Activated T-helper 1 cell treated with anti-CD3 and anti-CD28 coated beads, Interleukin-2, amount 50 U/mL, for 16 hours (primary cell): ENCODE results near the gene SNRNP40.

Source experiments
- DNase-seq, 2 donors: peaks; one replicate each; pipeline ENCODE4 v3.0.0-alpha.2; 2020; ENCODE audit warnings: low read depth in 1 of 2, low spot score in 1 of 2

SNRNP40 gene

GRCh38 chr1:31296486-31297276 lies at the start of gene SNRNP40, which contains the start of gene ZCCHC17:
TSS of gene SNRNP40 (minus strand) at chr1:31296788. CDS start at chr1:31296751, 37 bp downstream.
TSS of gene ZCCHC17 (plus strand) at chr1:31297032. CDS start at chr1:31310099, 13,067 bp downstream.
- peak; percentile 77 to 87 for DNase-seq

GRCh38 chr1:31345635-31346034 lies 49.0 kb upstream of the SNRNP40 start:
- no peak for DNase-seq

DNA sequence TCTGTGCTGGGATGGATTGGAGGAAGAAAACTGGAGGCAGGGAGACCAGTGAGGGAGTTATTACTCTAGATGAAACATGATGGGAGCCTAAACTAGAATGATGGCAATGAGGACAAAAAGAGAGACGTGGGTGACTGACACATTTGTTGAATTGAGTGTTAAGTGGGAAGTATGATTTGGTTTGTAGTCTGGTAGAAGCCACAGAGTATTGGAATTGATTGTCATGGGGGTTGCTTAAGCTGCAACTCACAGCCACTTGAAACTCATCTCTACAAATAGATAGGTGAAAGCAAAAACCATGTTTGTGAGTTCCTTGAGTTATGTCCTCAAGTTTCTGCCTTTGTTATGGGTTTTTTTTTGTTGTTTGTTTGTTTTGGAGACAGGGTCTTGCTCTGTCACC lies 47.9 kb upstream of the SNRNP40 start:
- no peak for DNase-seq

- no peak for DNase-seq
These were observed 40.3 kb upstream of the SNRNP40 start for GRCh38 chr1:31336687-31337467.

DNA sequence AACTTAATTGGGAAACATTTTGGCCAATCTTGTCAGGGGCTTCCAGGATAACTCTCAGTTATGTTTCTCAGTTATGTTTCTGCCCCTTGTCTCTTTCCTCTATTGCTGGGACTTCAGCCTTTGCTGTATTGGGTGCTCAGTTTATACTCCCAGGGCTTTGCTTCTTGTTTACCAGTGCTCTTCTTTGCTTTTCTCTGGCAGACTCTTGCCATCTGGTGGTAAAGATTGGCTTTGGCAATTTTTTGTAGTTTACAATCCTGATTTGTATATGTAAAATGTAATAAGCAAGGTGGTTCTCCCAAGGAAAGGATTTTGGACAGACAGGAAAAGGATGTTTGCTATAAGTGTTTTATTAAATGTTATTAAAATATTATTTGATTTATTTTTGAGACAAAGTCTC lies 38.4 kb upstream of the SNRNP40 start:
- DNase-seq, result no peak

GRCh38 chr1:31327381-31327780 lies 30.8 kb upstream of the SNRNP40 start:
- DNase-seq, result no peak

- no peak for DNase-seq
These were observed 29.9 kb upstream of the SNRNP40 start for GRCh38 chr1:31326461-31326860.

GRCh38 chr1:31324992-31325391 lies 28.4 kb upstream of the SNRNP40 start:
- DNase-seq, result no peak

GRCh38 chr1:31324093-31324492 lies 27.5 kb upstream of the SNRNP40 start:
- DNase-seq, result no peak

- DNase-seq, result no peak
These were observed 21.6 kb upstream of the SNRNP40 start for GRCh38 chr1:31318146-31318545.

DNA sequence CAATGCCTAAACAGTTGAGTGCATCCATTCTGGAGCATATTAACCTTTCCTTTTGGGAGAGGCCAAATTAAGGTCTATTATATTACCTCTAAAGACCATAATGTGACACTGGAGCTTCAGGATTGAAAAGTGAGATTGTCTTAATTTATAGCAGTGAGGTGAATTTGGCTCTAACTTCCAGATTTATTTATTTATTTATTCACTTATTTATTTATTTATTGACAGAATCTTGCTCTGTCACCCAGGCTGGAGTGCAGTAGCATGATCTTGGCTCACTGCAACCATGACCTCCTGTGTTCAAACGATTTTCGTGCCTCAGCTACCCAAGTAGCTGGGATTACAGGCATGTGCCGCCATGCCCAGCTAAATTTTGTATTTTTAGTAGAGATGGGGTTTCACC lies 19.3 kb upstream of the SNRNP40 start:
- DNase-seq, result no peak

DNA sequence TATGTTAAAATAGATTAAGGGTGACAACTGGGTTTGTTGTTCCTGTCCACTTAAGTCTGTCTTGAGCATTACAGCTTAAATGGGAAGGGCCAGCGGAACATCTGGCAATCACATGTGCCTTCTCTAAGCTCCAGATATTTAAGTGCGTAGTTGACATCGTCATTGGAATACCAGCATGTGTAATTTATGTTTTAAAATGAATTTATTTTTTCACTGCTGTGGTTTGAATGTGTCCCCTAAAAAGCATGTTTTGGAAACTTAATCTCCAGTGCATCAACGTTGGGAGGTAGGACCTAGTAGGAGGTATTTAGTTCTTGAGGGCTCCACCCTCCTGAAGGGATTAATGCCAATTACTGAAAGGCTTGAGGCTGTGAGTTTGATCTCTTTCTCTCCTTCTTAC lies 13.6 kb upstream of the SNRNP40 start:
- no peak for DNase-seq

DNA sequence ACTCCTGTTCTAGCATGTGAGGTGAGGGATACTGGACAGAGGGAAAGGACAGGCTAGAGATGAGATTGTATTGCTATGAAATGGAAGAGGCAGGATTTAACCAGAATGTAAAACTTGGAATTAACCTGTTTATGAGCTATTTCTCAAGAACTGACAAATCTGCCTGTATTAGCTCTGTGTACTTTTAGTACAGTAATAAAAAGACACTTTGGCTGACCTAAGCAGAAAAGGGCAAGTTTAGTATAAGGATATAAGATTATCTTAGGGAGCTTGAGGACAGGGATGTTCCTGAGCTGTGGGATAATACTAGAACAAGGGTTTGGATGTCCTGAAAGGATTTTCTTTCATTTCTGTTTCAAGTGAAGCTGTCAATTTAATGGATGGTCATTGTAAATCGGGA lies 11.4 kb upstream of the SNRNP40 start:
- no peak for DNase-seq

GRCh38 chr1:31306278-31306677 lies 9.7 kb upstream of the SNRNP40 start:
- no peak for DNase-seq

GRCh38 chr1:31302709-31303441 lies 6.3 kb upstream of the SNRNP40 start:
- DNase-seq, result no peak

- no peak for DNase-seq
These were observed 3.6 kb upstream of the SNRNP40 start for GRCh38 chr1:31300193-31300592.

DNA sequence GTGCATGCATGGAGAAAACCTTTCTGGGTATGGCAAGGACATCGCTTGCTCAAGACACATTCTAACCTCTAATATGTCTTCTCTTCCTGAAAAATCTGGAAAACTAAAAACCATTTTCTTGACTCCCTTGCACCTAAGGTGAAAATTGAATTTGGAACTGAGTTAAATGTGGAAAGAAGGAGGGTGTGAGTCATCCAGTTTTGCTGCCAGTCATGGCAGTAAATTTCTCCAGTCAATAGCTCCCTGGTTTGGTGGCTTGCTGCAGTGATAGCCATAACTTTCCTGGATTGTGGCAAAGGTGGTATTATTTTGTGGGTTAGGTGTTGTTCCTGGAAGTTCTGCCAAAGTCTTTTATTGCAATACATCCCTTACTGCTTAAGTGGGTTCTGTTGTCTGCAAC lies 2.8 kb upstream of the SNRNP40 start:
- DNase-seq, result no peak

GRCh38 chr1:31297277-31298247 lies 974 bp upstream of the SNRNP40 start:
- no peak for DNase-seq

DNA sequence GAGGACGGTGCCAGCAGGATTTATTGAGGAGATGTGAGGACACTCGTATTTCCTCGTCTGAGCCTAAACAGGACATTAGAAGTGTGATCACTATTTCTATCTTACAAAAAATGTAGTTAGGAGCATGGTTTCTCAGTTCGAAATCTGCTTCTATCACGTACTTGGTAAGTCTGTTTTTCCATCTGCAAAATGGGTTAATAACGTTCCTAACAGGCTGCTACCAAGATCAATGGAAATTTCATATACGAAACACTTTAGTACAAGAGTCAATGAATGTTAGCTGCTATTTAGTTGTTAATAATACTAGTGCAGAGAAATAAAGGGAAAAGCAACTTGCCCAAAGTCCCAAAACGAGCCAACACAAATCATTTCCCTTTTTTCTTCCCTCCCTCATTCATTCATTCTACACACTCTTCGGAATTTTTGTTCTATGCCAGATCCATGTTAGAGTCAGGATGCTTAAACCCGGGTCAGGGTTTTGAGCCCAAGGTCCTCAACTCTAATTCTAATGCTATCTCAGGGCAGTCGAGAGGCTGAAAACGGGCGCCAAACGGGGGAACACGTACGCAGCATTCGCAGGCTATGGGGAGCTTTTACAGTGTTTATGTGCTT lies 608 bp downstream of the SNRNP40 start:
- DNase-seq, result no peak

DNA sequence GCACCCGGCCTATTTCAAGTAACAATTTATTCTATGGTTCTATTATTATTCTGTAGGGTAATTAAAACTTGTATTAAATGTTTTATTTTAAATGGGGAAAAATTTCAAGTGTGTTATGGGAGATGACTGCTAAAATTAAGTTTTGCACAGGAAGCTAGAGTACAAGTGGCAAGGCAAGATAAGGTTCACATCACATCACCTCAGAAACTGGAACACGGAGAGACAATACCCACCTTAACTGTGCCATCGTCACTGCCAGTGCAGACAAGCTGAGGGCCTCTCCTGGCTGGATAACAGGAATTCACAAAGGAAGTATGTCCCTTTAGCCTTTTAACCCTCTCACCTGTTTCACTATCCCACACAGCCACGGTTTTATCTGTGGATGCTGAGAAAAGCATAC lies 7.6 kb downstream of the SNRNP40 start:
- DNase-seq, result no peak
